Cardiac septum (tissue), 1 donor: ENCODE measurements around the gene CMC4. TPM values are rescaled to one million over a fixed set of nuclear protein-coding genes. Genes with fewer than 3 reads are reported as not detected.

Experiments used
- DNase-seq: peaks from one replicate; pipeline ENCODE4 v3.0.0-alpha.2; 2020; ENCODE audit warnings: low spot score
- intact Hi-C: fragments of 100-400 bp; cut with DNase I; formaldehyde crosslinking; loops from one replicate; pipeline ENCODE4 v1.14.0; 2022
- long read RNA-seq: library from polyadenylated mRNA; unstranded; transcript quantifications from one replicate; pipeline ENCODE4 v2.0.0, GENCODE V29; 2021
- total RNA-seq: library from RNA; stranded (reverse); fragmentation: NEBNext Ultra II Directional; extraction: Animal tissue kit (Norgen Biotek cat#: 25700); gene quantifications from one replicate; pipeline ENCODE4 v1.2.1, GENCODE V29; 2021
- donor health status: DM: no; HTN: no; CAD: no.

CMC4 gene
- 19.4 TPM for total RNA-seq
- long read RNA-seq, transcript CMC4-202 (3 exons, 1,107 nt), result major isoform, 60 of 68 reads
- long read RNA-seq, partial matches to known transcripts, result 0 of 68 reads
- long read RNA-seq, other reads (novel, unspliced or antisense), result 8 of 68 reads

GRCh38 chrX:155070975-155071693 is at the start of gene CMC4, which contains the start of the genes BRCC3 and MTCP1:
TSS of gene CMC4 (minus strand) at chrX:155071136. CDS start at chrX:155064023, 7,113 bp downstream.
TSS of gene BRCC3 (plus strand) at chrX:155071508. CDS start at chrX:155071528, 20 bp downstream.
TSS of gene MTCP1 (minus strand) at chrX:155071136. CDS start at chrX:155066010, 5,126 bp downstream.
- peak; percentile 93 for DNase-seq
- intact Hi-C loops, result loop anchor here (2.0 kb wide), 1 partner anchor 44 kb away; the partner anchor contains the start of gene FUNDC2

GRCh38 chrX:155115174-155115819 is 44.4 kb upstream of the CMC4 start:
- intact Hi-C loops, result no loop called here

GRCh38 chrX:155113097-155113496 is 42.2 kb upstream of the CMC4 start:
- no peak for DNase-seq
- intact Hi-C loops, result no loop called here

More at GRCh38 chrX:155115174-155115819, 44.4 kb upstream of the CMC4 start:
- no peak for DNase-seq

- intact Hi-C loops, result no loop called here
- DNase-seq, result no peak
These were observed 41.2 kb upstream of the CMC4 start for GRCh38 chrX:155112171-155112570.

- DNase-seq, result no peak
- intact Hi-C loops, result no loop called here
These were observed 37.5 kb upstream of the CMC4 start for GRCh38 chrX:155108427-155108826.

- intact Hi-C loops, result no loop called here
- no peak for DNase-seq
These were observed 35.0 kb upstream of the CMC4 start for GRCh38 chrX:155105919-155106318.

- no peak for DNase-seq
- intact Hi-C loops, result no loop called here
These were observed 23.6 kb upstream of the CMC4 start for GRCh38 chrX:155094468-155095061.

- intact Hi-C loops, result no loop called here
- DNase-seq, result no peak
These were observed 16.2 kb upstream of the CMC4 start for GRCh38 chrX:155086961-155087735.

- intact Hi-C loops, result no loop called here
- DNase-seq, result no peak
These were observed 15.4 kb upstream of the CMC4 start for GRCh38 chrX:155086202-155086840.

- intact Hi-C loops, result loop anchor here (2.0 kb wide), 1 partner anchor 45 kb away; the partner anchor contains the start of gene FUNDC2
- DNase-seq, result no peak
These were observed 851 bp upstream of the CMC4 start for GRCh38 chrX:155071694-155072280.

GRCh38 chrX:155070663-155070974 is 317 bp downstream of the CMC4 start:
- intact Hi-C loops, result loop anchor here (2.0 kb wide), 1 partner anchor 44 kb away; the partner anchor contains the start of gene FUNDC2
- DNase-seq, result no peak

- intact Hi-C loops, result loop anchor here (2.0 kb wide), 1 partner anchor 43 kb away; the partner anchor contains the start of gene FUNDC2
- no peak for DNase-seq
These were observed 898 bp downstream of the CMC4 start for GRCh38 chrX:155070038-155070437.

GRCh38 chrX:155069414-155069813 is 1.5 kb downstream of the CMC4 start:
- no peak for DNase-seq
- intact Hi-C loops, result no loop called here

- intact Hi-C loops, result no loop called here
- no peak for DNase-seq
These were observed 2.8 kb downstream of the CMC4 start for GRCh38 chrX:155068165-155068564.

GRCh38 chrX:155065035-155065734 is 5.8 kb downstream of the CMC4 start:
- intact Hi-C loops, result no loop called here

GRCh38 chrX:155061760-155062159 is 9.2 kb downstream of the CMC4 start:
- no peak for DNase-seq
- intact Hi-C loops, result no loop called here

More at GRCh38 chrX:155065035-155065734, 5.8 kb downstream of the CMC4 start:
- no peak for DNase-seq

- intact Hi-C loops, result no loop called here
- DNase-seq, result peak; percentile 82
These were observed 13.8 kb downstream of the CMC4 start for GRCh38 chrX:155056877-155057792.
